GM19452 (cell line): ENCODE results near the gene KCP.

Experiments used
- ATAC-seq: cut with Tn5 transposase; IDR thresholded peaks from one replicate; pipeline ENCODE4 v1.9.1; 2021; ENCODE audit not compliant: unreplicated experiment

KCP gene

DNA sequence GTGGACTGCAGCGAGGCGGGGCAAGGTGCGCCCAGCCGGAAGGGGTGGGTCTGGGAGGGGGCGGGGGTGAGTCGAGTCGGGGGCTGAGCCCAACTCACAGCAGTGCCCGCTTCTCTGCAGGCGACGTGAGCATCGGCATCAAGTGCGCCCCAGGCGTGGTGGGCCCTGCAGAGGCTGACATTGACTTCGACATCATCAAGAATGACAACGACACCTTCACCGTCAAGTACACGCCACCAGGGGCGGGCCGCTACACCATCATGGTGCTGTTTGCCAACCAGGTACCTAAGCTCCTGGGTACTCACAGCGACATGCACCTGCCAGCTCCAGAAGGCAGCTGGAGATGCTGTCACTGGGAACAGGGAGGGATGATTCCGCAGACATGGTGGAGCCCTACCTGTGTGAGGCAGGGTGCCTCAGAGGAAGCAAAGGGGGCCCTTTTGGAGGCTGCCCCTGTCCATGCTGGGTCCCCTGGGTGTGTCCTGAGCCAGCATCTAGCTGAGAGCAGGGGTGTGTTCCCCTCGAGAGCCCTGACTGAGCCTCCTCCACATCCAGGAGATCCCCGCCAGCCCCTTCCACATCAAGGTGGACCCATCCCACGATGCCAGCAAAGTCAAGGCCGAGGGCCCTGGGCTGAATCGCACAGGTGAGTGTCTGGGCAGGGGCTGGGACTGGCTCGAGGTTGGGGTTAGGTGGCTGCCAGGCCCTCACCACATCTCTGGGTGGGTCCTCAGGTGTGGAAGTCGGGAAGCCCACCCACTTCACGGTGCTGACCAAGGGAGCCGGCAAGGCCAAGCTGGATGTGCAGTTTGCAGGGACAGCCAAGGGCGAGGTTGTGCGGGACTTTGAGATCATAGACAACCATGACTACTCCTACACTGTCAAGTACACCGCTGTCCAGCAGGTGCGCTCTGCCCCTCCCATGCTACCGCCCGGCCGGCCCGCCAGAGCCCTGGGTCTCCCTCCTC, 67.6 kb downstream of the KCP start:
- ATAC-seq: no peak

GRCh38 chr7:128841921-128842673, 68.4 kb downstream of the KCP start:
- no peak for ATAC-seq

DNA sequence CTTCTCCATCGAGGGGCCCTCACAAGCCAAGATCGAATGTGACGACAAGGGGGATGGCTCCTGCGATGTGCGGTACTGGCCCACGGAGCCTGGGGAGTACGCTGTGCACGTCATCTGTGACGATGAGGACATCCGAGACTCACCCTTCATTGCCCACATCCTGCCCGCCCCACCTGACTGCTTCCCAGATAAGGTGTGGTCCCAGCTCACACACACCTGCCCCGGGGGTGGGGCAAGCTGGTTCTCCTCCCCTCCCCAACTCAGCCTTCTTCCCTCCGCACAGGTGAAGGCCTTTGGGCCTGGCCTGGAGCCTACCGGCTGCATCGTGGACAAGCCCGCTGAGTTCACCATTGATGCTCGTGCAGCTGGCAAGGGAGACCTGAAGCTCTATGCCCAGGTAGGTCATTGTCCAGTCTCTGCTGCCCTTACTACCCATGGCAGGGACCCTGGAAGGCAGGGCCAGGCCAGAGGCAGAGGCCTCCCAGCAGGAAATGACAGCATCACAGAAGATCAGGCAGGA, 69.3 kb downstream of the KCP start:
- ATAC-seq: no peak

GRCh38 chr7:128840326-128841170, 70.0 kb downstream of the KCP start:
- ATAC-seq: no peak

DNA sequence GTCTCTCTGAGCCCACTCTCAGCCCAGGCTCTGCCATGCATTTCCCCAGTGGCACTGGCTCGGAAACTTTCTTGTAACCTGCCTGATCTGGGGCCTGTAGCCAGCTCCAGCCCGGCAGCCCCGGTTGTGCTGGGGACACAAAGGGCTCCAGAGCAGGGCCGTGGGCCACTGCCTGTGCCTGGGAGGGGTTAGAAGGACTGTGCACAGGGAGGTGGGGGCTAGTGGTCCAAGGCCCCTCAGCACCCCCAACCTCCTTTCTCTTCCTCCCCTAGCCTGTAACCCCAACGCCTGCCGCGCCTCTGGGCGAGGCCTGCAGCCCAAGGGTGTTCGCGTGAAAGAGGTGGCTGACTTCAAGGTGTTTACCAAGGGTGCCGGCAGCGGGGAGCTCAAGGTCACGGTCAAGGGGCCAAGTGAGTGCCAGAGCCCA, 70.7 kb downstream of the KCP start:
- no peak for ATAC-seq

GRCh38 chr7:128838981-128839731, 71.4 kb downstream of the KCP start:
- ATAC-seq: no peak

DNA sequence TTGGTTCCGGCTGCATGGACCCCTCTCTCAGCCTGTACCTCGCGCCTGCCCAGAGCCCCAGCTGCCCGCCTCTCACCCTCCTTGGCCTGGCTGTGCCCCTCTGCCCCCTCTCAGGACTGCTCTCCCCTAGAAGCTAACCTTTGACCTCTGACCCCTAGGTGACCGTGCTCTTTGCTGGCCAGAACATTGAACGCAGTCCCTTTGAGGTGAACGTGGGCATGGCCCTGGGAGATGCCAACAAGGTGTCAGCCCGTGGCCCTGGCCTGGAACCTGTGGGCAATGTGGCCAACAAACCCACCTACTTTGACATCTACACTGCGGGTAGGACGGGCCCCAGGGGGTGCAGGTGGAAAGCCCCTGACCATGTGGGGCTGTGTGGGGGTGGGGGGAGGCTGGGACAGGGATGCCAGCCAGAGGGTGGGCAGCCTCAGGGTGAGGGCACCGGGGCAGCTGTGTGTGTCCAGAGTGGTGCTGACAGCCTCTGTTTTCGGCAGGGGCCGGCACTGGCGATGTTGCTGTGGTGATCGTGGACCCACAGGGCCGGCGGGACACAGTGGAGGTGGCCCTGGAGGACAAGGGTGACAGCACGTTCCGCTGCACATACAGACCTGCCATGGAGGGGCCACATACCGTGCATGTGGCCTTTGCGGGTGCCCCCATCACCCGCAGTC, 72.3 kb downstream of the KCP start:
- no peak for ATAC-seq

GRCh38 chr7:128837521-128837921, 73.0 kb downstream of the KCP start:
- no peak for ATAC-seq

GRCh38 chr7:128836729-128837348, 73.7 kb downstream of the KCP start:
- ATAC-seq: no peak

GRCh38 chr7:128835790-128836641, 74.5 kb downstream of the KCP start:
- no peak for ATAC-seq

DNA sequence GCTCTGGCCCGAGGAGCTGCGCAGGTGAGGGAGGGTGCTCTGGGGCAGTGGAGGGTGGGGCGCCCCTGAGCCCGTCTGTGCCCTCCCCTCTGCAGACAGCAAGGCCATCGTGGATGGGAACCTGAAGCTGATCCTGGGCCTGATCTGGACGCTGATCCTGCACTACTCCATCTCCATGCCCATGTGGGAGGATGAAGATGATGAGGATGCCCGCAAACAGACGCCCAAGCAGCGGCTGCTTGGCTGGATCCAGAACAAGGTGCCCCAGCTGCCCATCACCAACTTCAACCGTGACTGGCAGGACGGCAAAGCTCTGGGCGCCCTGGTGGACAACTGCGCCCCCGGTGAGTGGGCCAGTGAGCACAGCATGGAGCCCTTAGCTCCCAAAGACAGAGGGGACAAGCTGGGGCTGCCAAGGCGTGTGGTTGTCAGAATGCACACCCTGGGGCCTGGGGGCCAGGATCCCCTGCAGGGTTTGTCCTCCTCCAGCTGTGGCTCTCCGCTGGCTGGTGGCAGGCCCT, 75.2 kb downstream of the KCP start:
- ATAC-seq: no peak

GRCh38 chr7:128833946-128834325, 76.6 kb downstream of the KCP start:
- ATAC-seq: no peak

- ATAC-seq: no peak
Measured at GRCh38 chr7:128833148-128833945, 77.2 kb downstream of the KCP start.

GRCh38 chr7:128832880-128833147, 77.7 kb downstream of the KCP start:
- no peak for ATAC-seq

DNA sequence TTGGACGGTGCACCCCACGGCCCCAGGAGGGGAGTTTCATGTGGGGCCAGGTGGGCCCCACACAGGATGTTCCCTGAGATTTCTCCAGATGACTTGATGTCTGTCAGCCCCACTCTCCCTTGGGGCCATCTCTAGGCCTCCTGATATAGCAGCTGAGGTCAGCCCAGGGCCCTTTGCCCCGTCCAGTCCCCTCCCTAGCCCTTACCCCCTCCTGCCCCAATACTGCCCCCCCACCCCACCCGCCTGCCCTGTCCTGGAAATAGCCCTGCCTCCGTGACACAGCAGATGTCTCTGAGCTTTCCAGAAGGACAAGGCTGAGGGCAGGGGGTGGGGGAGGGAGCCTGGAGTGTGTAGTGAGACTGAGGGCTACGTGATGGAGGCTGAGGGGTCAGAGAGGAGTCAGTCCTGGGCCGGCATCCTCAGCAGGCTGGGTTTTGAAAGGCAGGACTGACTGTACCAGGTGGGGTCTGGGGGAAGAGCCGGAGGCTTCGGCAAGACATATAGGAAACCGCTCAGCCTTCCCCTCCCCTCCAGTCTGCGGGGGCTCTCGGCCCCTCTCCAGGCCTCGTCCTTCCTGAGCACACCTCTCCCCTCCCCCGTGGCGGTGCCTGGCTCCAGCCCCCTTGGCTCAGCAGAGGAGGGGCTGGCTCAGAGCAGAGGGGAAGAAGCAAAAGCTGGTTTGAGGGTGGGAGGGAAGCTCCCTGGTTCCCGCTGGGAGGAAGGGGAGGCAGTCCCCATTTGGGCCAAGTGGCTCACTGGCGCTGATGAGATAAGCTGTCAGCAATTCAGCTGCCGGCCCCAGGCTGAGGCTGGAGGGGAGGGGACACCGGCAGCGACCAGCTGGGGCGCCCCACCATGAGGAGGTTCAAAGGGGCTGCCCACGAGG, 78.3 kb downstream of the KCP start:
- no peak for ATAC-seq

DNA sequence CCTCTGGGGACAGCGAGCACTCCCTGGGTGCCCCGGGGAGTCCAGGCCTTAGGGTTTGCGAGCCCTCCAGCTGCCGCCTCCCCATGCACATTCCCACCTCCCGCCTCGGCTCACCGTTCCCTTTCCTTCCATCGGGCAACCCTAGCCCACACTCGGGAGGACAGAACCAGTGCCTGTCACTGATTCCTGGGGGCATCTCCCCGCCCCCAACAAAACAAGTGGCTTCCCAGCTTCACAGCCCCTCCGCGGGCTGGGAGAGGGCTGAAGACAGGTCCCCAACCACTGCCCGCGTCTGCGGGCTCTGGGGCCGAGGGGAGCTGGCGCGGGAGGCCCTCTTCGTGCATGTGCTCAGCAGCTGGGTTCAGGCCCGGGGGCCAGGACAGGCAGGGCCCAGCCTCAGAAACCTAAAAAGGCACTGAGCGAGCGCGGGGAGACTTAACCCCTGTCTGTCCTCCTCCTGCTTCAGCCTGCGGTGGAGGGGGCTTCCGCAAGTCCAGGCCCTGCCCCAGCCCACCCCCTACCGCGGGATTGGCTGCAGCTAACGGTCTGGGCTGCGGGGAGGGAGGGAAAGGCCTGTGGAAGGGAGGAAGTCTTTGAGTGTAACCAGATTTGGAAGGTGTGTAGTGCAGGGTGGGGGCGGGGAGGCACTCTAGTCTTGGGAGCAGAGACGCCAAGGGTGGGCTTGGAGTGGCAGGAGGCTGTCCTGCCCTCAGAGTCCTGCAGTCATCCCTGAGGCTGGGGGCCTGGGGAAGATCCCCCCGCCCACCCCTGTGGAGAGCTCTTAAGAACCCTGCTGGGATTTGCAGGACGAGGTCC, 79.1 kb downstream of the KCP start:
- no peak for ATAC-seq
